ENCODE measurements around the gene GATB. TPM values are rescaled to one million over a fixed set of nuclear protein-coding genes. Genes with fewer than 3 reads are reported as not detected.

GATB gene
- total and polyA plus RNA-seq, 2 donors (not counting 3 experiments of a cell fraction or from before 2014, with no cell fraction given) = 14.4 to 17.7 TPM

DNA sequence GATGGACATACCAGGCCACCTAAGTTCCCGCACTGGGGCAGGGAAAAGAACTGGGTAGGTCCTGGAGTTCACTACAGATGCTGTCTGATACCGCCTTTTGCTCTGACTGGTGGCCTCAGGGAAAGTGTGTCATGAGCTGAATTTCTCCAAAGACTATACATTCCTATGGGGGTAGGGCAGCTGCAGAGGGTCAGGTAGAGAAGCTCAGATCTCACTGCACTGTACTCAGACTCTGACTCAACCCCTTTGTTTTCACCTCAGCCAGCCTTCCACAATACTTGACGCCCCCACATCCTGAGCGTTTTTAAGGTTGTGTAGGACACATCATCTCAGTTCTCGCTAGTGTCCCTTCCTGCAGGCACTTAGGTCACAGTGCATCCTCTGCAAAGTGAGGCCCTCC lies 7.8 kb downstream of the GATB start:
- intact Hi-C loops (cut with micrococcal nuclease) = no loop called here
- FAIRE-seq (no peak), DNase-seq (ENCODE audit: low read depth, low spot score) (no peak)
- H3K4me3 ChIP-seq (replicated peaks in 1 of 3; ENCODE audit: insufficient read depth in 1 of 3, low read depth in 1 of 3, low read length in 3 of 3) = no peak overlapping the region
- H3K27ac ChIP-seq (ENCODE audit: insufficient read depth, low read depth, low read length) = no peak overlapping the region
- CTCF ChIA-PET = no interaction called here
- H3K9me1 ChIP-seq (replicated peaks; ENCODE audit: control insufficient read depth, extremely low read depth, insufficient read depth, low read length) = no peaks in the 10 kb centered on the region
- H3K27me3 ChIP-seq (ENCODE audit: control insufficient read depth in 2 of 2, insufficient read depth in 2 of 2, low read length in 2 of 2) = no peaks in the 10 kb centered on the region
- H3K4me2 ChIP-seq (ENCODE audit: insufficient read depth, low read length) = no peak overlapping the region
- H3K9ac ChIP-seq (replicated peaks; ENCODE audit: extremely low read depth, insufficient read depth, low read length) = no peak overlapping the region
- POLR2A ChIA-PET = no interaction called here
- H3K4me1 ChIP-seq (ENCODE audit: control insufficient read depth, extremely low read depth, insufficient read depth, low read length) = no peaks in the 10 kb centered on the region
- no TSS peak for BruUV-seq (replicated peaks)
- no peaks in the 10 kb centered on the region for H3K9me3 ChIP-seq (replicated peaks; ENCODE audit: control insufficient read depth, insufficient read depth, low read length)
- TF ChIP-seq, protein P1, sequence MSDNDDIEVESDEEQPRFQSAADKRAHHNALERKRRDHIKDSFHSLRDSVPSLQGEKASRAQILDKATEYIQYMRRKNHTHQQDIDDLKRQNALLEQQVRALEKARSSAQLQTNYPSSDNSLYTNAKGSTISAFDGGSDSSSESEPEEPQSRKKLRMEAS (IDR thresholded peaks at IDR 0.05; ENCODE audit: insufficient read depth, insufficient read length) = no peak
- TF ChIP-seq FOS (IDR thresholded peaks at IDR 0.05; ENCODE audit: borderline replicate concordance, insufficient read depth, low read length) = no peak
- TF ChIP-seq EZH2 (IDR thresholded peaks at IDR 0.05; ENCODE audit: borderline replicate concordance, low read depth, low read length, severe bottlenecking) = no peak
- no peak for TF ChIP-seq JUN (IDR thresholded peaks at IDR 0.05; ENCODE audit: borderline replicate concordance, insufficient read depth, insufficient read length, low read depth)
- no peak for TF ChIP-seq GATA2 (IDR thresholded peaks at IDR 0.05; ENCODE audit: insufficient read depth, insufficient read length, low read depth, low read length)
- no peak for TF ChIP-seq POLR2AphosphoS5 (IDR thresholded peaks at IDR 0.05; ENCODE audit: insufficient read depth, low read depth, low read length)
- no peak for TF ChIP-seq POLR2A (IDR thresholded peaks at IDR 0.05; ENCODE audit: low read depth, low read length)
- TF ChIP-seq, protein P2, sequence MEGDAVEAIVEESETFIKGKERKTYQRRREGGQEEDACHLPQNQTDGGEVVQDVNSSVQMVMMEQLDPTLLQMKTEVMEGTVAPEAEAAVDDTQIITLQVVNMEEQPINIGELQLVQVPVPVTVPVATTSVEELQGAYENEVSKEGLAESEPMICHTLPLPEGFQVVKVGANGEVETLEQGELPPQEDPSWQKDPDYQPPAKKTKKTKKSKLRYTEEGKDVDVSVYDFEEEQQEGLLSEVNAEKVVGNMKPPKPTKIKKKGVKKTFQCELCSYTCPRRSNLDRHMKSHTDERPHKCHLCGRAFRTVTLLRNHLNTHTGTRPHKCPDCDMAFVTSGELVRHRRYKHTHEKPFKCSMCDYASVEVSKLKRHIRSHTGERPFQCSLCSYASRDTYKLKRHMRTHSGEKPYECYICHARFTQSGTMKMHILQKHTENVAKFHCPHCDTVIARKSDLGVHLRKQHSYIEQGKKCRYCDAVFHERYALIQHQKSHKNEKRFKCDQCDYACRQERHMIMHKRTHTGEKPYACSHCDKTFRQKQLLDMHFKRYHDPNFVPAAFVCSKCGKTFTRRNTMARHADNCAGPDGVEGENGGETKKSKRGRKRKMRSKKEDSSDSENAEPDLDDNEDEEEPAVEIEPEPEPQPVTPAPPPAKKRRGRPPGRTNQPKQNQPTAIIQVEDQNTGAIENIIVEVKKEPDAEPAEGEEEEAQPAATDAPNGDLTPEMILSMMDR (IDR thresholded peaks at IDR 0.05; ENCODE audit: extremely low read depth in 1 of 2, insufficient read depth in 1 of 2, low read depth in 1 of 2, low read length in 2 of 2) = no peak
- TF ChIP-seq MYC (IDR thresholded peaks at IDR 0.05; ENCODE audit: low read depth, low read length) = no peak
- peaks cover 0 to 1% of the 10 kb centered on the region in 2 experiments for H3K36me3 ChIP-seq (ENCODE audit: control insufficient read depth in 2 of 2, extremely low read depth in 1 of 2, insufficient read depth in 2 of 2, low read length in 2 of 2)
- H2AFZ ChIP-seq (ENCODE audit: low read depth, low read length) = no peak overlapping the region
- no peaks in the 10 kb centered on the region for H4K20me1 ChIP-seq (replicated peaks; ENCODE audit: control insufficient read depth, extremely low read depth, insufficient read depth, low read length)
- dilution Hi-C loops (cut with MboI; ENCODE audit: extremely low pct_ligation_motif_present, low sequenced_read_pairs) = no loop called here
- H3K79me2 ChIP-seq (ENCODE audit: control insufficient read depth, insufficient read depth, low read length) = no peaks in the 10 kb centered on the region
